Liver (tissue), 5 donors: ENCODE data around the gene ADCY7. TPM values are rescaled to one million over a fixed set of nuclear protein-coding genes. Genes with fewer than 3 reads are reported as not detected.

Experiments
- polyA plus RNA-seq, 2 donors: library from polyadenylated mRNA; stranded (reverse) in 1 of 2; unstranded in 1 of 2; fragments of 200-250 nt in 1 of 2; fragments of >200 nt in 1 of 2; fragmentation: Nextera tagmentation in 1 of 2; extraction: Ambion mirVana in 1 of 2; gene quantifications; one replicate each; pipeline versions ENCODE4 v1.2.1 to v1.2.3, GENCODE V29; 2013 to 2015
- small RNA-seq: library from RNA; depleted of rRNA; stranded (forward); fragments of <200 nt; gene quantifications from one replicate; pipeline ENCODE3, GENCODE V24; 2014
- total RNA-seq, 2 donors: library from RNA; depleted of rRNA; stranded (reverse); fragments of >200 nt; gene quantifications; one replicate each; pipeline ENCODE4 v1.2.3, GENCODE V29; 2014
- donor health status: healthy.
- donor health status: healthy.
- donor health status: healthy.

The ADCY7 gene
- total and polyA plus RNA-seq, 4 donors: 1.8 to 43.9 (median 7.4) TPM

Small RNA genes within 50 kb of the gene (small RNA-seq; reads per million reads assigned to genes)
- not detected for gene MIR6771

Other genes starting within 250 kb of the ADCY7 start
- 10 to 100 TPM; 12.6 to 21.6 TPM for gene CNEP1R1, start 241.3 kb upstream of the ADCY7 start, total RNA-seq
- 1 to 10 TPM; 4.2 to 4.9 TPM for gene CNEP1R1, start 241.3 kb upstream of the ADCY7 start, polyA plus RNA-seq
- gene HEATR3, start 200.6 kb upstream of the ADCY7 start, total RNA-seq: 10 to 100 TPM; 12.6 to 24.3 TPM
- gene HEATR3, start 200.6 kb upstream of the ADCY7 start, polyA plus RNA-seq: 1 to 10 TPM; 3.8 to 6.8 TPM
- gene TENT4B, start 113.2 kb upstream of the ADCY7 start, total RNA-seq: 10 to 100 TPM in 1 of 2 donors, 1 to 10 TPM in 1; 7.5 to 10.8 TPM
- 1 to 10 TPM; 4.2 to 8.3 TPM for gene TENT4B, start 113.2 kb upstream of the ADCY7 start, polyA plus RNA-seq
- gene BRD7, start 102.4 kb downstream of the ADCY7 start, total RNA-seq: 10 to 100 TPM; 14.0 to 34.3 TPM
- 10 to 100 TPM; 13.3 to 14.2 TPM for gene BRD7, start 102.4 kb downstream of the ADCY7 start, polyA plus RNA-seq